GM12873 (cell line): Measurements from ENCODE around the gene ST7.

ENCODE experiments used
- CTCF ChIP-seq: IDR thresholded peaks from 2 replicates; pipeline ENCODE4 v1.5.1; 2012; ENCODE audit warnings: low read depth, mild to moderate bottlenecking, moderate library complexity, low read length, control low read depth; ENCODE audit not compliant: insufficient read depth; ENCODE audit errors: missing control alignments

ST7 gene

GRCh38 chr7:117185124-117185523 lies 231.8 kb downstream of the ST7 start:
- no peak for TF ChIP-seq CTCF

- no peak for TF ChIP-seq CTCF
Observed at GRCh38 chr7:117186218-117187010, 233.1 kb downstream of the ST7 start.

- no peak for TF ChIP-seq CTCF
Observed at GRCh38 chr7:117188376-117188775, 235.1 kb downstream of the ST7 start.

GRCh38 chr7:117188949-117189592 lies 235.8 kb downstream of the ST7 start:
- no peak for TF ChIP-seq CTCF

- TF ChIP-seq CTCF: no peak
Observed at GRCh38 chr7:117190104-117190503, 236.8 kb downstream of the ST7 start.

- no peak for TF ChIP-seq CTCF
Observed at GRCh38 chr7:117190746-117191435, 237.6 kb downstream of the ST7 start.

- TF ChIP-seq CTCF: no peak
Observed at GRCh38 chr7:117192108-117192507, 238.8 kb downstream of the ST7 start.
